Measurements from ENCODE around the gene GJA8. TPM values are rescaled to one million over a fixed set of nuclear protein-coding genes. Genes with fewer than 3 reads are reported as not detected.
"Not testable (repeated sequence)": the region's sequence is repeated elsewhere in the genome, so short reads cannot be mapped to it uniquely, and the experiment has no call there.

The GJA8 gene
- total RNA-seq, 1 donor from 2014 or later, result not detected

DNA sequence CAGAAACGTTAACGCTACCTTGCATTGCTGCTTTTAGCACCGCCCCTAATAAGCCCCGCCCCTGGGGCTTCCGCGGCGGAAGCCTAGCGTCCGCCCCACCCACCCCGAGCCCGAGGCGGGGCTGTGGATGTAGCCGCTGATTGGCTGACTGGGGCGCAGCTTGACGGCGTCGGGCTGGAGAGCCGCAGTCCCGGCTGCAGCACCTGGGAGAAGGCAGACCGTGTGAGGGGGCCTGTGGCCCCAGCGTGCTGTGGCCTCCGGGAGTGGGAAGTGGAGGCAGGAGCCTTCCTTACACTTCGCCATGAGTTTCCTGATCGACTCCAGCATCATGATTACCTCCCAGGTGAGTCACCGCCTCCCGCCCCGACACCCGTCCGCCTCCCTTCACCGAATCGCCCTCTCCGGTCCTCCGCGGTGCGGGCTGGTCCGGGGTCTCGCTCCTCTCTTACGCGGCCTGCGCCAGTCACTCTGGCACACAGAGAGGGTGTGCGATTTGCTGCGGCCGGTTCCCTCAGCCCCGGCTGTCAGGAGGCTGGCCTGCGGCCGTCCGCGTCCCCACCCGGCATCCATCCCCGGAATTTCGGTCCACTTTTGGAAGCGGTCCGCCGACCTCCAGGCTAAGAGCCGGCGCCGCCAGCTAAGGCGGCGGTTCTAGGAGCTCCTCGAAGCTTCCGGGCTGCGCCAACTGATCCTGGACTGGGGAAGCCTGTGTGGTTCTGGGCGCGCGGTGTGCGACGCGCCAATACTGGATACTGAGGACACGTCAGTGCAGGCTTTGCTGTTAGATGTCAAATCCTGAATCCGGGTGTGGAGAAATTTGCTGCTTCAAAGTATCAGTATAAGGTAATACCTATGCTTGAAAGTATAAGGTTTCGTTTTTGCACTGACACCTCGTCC, 25.9 kb downstream of the GJA8 start, which contains the start of gene GPR89B:
Gene GPR89B (plus strand): TSS at position 185 of the 897 bp plus-strand sequence. CDS start 117 bp downstream, at position 302.
- DNase-seq, result peak; percentile 88

DNA sequence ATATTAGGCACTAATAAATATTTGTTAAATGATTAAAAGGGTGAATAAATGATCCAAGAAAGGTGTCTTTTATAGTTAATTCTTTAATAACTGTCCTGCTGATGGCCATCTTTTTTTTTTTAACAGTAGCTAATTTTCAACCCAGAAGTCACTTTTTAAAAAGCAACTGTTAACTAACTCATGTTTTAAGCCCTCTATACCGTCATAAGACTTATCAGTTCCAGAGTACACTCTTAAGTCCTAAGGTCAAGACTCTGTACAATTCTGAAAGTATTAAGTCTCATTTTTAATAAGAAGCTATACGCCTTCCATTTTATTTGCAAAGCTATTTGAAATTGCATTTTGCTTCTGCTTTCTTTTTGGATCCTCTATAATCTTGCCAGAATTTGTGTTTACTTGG, 28.5 kb downstream of the GJA8 start:
- not testable (repeated sequence) for DNase-seq

DNA sequence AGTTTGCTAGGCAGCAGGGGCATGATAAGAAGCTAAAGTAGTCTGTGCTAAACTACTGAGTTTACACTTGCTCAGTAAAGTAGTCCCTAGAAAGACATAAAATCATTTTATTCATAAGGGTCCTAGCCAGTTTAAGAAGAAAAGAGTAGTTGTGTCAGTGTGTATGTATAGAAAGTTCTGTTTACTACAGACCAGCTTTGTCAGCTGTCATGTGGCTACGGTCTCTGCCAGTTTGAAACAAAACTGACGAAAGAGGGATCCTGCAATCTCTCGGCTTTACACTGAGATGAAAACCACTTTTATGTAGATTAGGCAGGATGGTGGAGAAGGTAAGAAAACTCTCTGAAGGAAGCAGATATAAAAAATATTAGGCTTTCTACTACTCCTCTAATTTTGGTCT, 32.7 kb downstream of the GJA8 start:
- DNase-seq, result not testable (repeated sequence)

DNA sequence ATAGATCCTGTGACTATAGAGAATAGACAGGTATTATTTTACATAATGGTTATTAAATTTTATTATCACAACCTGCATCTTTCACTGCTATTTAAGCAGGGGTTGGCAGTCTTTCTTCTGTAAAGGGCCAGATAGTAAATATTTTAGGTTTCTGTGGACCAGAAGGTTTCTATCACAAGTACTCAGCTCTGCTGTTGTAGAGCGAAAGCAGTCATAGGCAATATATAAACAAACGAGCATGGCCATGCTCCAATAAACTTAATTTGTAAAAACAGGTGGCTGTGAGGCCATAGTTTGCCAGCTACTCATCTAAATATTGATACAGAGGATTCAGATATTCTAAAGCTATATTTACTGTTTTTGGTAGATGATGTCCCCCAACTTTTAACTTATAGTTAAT, 37.9 kb downstream of the GJA8 start:
- not testable (repeated sequence) for DNase-seq

DNA sequence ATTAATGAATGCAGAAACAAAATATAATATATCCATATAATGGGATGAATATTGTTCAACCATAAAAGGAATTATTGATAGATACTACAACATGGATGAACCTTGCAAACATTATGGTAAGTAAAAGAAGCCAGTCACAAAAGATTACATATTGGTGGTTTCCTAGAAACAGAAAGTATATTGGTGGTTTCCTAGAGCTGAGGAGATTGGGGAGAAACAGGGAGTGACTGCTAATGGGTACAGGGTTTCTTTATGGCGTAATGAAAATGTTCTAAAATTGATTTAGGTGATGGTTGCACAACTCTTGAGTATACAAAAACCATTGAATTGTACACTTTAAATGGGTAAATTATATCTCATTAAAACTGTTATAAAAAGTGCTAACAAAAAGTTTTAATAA, 40.0 kb downstream of the GJA8 start:
- DNase-seq, result not testable (repeated sequence)

DNA sequence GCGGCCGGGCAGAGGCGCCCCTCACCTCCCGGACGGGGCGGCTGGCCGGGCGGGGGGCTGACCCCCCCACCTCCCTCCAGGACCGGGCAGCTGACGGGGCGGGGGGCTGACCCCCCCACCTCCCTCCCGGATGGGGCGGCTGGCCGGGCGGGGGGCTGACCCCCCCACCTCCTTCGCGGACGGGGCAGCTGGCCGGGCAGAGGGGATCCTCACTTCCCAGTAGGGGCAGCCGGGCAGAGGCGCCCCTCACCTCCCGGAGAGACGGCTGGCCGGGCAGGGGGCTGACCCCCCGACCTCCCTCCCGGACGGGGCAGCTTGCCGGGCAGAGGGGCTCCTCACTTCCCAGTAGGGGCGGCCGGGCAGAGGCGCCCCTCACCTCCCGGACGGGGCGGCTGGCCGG, 46.9 kb downstream of the GJA8 start:
- DNase-seq, result not testable (repeated sequence)

Other genes starting within 250 kb of the GJA8 start
- gene ACP6, start 232.3 kb upstream of the GJA8 start, total RNA-seq, result 16.5 TPM
- 1.4 TPM for gene GJA5, start 142.2 kb upstream of the GJA8 start, total RNA-seq
- gene GPR89B, start 25.6 kb downstream of the GJA8 start, total RNA-seq, result 29.6 TPM
- gene NBPF11, start 249.5 kb downstream of the GJA8 start, total RNA-seq, result 12.0 TPM